Stimulated activated CD4-positive, alpha-beta T cell treated with anti-CD3 and anti-CD28 coated beads, TNF-alpha, amount 100 ng/mL, for 1 hour (primary cell): Measurements from ENCODE around the gene C2CD4A.

Experiments used
- DNase-seq, 3 donors: peaks; one replicate each; pipeline ENCODE4 v3.0.0-alpha.2; 2020; ENCODE audit warnings: low read depth in 3 of 3, low spot score in 1 of 3

Gene C2CD4A

GRCh38 chr15:62099094-62099601, 32.4 kb downstream of the C2CD4A start:
- DNase-seq: no peak

- no peak for DNase-seq
Observed at GRCh38 chr15:62103431-62103830, 36.7 kb downstream of the C2CD4A start.

- DNase-seq: no peak
Observed at GRCh38 chr15:62104401-62104800, 37.6 kb downstream of the C2CD4A start.

- DNase-seq: no peak
Observed at GRCh38 chr15:62104846-62105245, 38.1 kb downstream of the C2CD4A start.

GRCh38 chr15:62105266-62105665, 38.5 kb downstream of the C2CD4A start:
- DNase-seq: no peak

GRCh38 chr15:62106096-62106495, 39.3 kb downstream of the C2CD4A start:
- DNase-seq: no peak

GRCh38 chr15:62107571-62108121, 40.9 kb downstream of the C2CD4A start:
- no peak for DNase-seq

- DNase-seq: no peak
Observed at GRCh38 chr15:62108411-62108810, 41.6 kb downstream of the C2CD4A start.

GRCh38 chr15:62109437-62109836, 42.7 kb downstream of the C2CD4A start:
- DNase-seq: no peak

GRCh38 chr15:62109982-62110851, 43.4 kb downstream of the C2CD4A start:
- no peak for DNase-seq

GRCh38 chr15:62112081-62112480, 45.3 kb downstream of the C2CD4A start:
- no peak for DNase-seq

- DNase-seq: no peak
Observed at GRCh38 chr15:62112616-62113593, 46.1 kb downstream of the C2CD4A start.

GRCh38 chr15:62115847-62116246, 49.1 kb downstream of the C2CD4A start:
- DNase-seq: no peak

GRCh38 chr15:62118520-62119226, 51.9 kb downstream of the C2CD4A start:
- no peak for DNase-seq

- peak in 1 of 3 donors; percentile 1 for DNase-seq
Observed at GRCh38 chr15:62119227-62119864, 52.6 kb downstream of the C2CD4A start.

GRCh38 chr15:62119874-62120273, 53.1 kb downstream of the C2CD4A start:
- no peak for DNase-seq
